HCT116 (cell line): ENCODE data around the gene ZNF558.

Experiments
- CTCF ChIP-seq, 3 experiments: fragments of 200-600 bp in 1 of 3; sonication (generic) in 1 of 3; IDR thresholded peaks in 2 of 3; conservative IDR thresholded peaks in 1 of 3; 2 replicates each; pipeline ENCODE4 v1.5.1; 2012 to 2017; ENCODE audit warnings: low read depth in 2 of 3, low read length in 2 of 3, antibody characterized with exemption in 1 of 3, borderline replicate concordance in 1 of 3, control low read depth in 1 of 3, mild to moderate bottlenecking in 1 of 3, mixed read lengths in 1 of 3, mixed run types in 1 of 3, moderate library complexity in 1 of 3; ENCODE audit not compliant: insufficient read depth in 1 of 3
- MAX ChIP-seq: IDR thresholded peaks from 2 replicates; pipeline ENCODE4 v1.6.1; 2012

GRCh38 chr19:8835446-8835845 is 3.3 kb upstream of the ZNF558 start:
- no peak for TF ChIP-seq MAX
- TF ChIP-seq CTCF (IDR thresholded peaks at IDR 0.05 in 2 of 3, conservative IDR thresholded peaks at IDR 0.05 in 1 of 3; ENCODE audit: borderline replicate concordance in 1 of 3, insufficient read depth in 1 of 3, low read depth in 2 of 3, low read length in 2 of 3): no peak
